ENCODE data around the gene EEF1G.

The EEF1G gene

GRCh38 chr11:62610814-62611704 is 37.4 kb upstream of the EEF1G start:
- no peak for DNase-seq (ENCODE audit: low read depth)
- H3K4me3 ChIP-seq (ENCODE audit: low read depth, low read length), result peak overlapping the region; percentile 85
- TF ChIP-seq MYC (IDR thresholded peaks at IDR 0.05; ENCODE audit: low read depth, low read length) (no peak), POLR2A (IDR thresholded peaks at IDR 0.05; ENCODE audit: extremely low read depth, insufficient read length) (no peak)
- TF ChIP-seq, protein P1, sequence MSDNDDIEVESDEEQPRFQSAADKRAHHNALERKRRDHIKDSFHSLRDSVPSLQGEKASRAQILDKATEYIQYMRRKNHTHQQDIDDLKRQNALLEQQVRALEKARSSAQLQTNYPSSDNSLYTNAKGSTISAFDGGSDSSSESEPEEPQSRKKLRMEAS (IDR thresholded peaks at IDR 0.05; ENCODE audit: low read depth, low read length), result no peak
- TF ChIP-seq, protein P2, sequence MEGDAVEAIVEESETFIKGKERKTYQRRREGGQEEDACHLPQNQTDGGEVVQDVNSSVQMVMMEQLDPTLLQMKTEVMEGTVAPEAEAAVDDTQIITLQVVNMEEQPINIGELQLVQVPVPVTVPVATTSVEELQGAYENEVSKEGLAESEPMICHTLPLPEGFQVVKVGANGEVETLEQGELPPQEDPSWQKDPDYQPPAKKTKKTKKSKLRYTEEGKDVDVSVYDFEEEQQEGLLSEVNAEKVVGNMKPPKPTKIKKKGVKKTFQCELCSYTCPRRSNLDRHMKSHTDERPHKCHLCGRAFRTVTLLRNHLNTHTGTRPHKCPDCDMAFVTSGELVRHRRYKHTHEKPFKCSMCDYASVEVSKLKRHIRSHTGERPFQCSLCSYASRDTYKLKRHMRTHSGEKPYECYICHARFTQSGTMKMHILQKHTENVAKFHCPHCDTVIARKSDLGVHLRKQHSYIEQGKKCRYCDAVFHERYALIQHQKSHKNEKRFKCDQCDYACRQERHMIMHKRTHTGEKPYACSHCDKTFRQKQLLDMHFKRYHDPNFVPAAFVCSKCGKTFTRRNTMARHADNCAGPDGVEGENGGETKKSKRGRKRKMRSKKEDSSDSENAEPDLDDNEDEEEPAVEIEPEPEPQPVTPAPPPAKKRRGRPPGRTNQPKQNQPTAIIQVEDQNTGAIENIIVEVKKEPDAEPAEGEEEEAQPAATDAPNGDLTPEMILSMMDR (IDR thresholded peaks at IDR 0.05; ENCODE audit: low read depth, low read length), result no peak

GRCh38 chr11:62610403-62610802 is 36.7 kb upstream of the EEF1G start:
- TF ChIP-seq POLR2A (IDR thresholded peaks at IDR 0.05; ENCODE audit: extremely low read depth, insufficient read length) (no peak), MYC (IDR thresholded peaks at IDR 0.05; ENCODE audit: low read depth, low read length) (no peak)
- TF ChIP-seq, protein P2 (IDR thresholded peaks at IDR 0.05; ENCODE audit: low read depth, low read length), result no peak
- TF ChIP-seq, protein P1 (IDR thresholded peaks at IDR 0.05; ENCODE audit: low read depth, low read length), result no peak
- no peak for DNase-seq (ENCODE audit: low read depth)
- no peak overlapping the region for H3K4me3 ChIP-seq (ENCODE audit: low read depth, low read length)

- H3K4me3 ChIP-seq (ENCODE audit: low read depth, low read length), result no peak overlapping the region
- TF ChIP-seq MYC (IDR thresholded peaks at IDR 0.05; ENCODE audit: low read depth, low read length), result no peak
- DNase-seq (ENCODE audit: low read depth), result no peak
Observed at GRCh38 chr11:62608776-62609175, 35.1 kb upstream of the EEF1G start.

DNA sequence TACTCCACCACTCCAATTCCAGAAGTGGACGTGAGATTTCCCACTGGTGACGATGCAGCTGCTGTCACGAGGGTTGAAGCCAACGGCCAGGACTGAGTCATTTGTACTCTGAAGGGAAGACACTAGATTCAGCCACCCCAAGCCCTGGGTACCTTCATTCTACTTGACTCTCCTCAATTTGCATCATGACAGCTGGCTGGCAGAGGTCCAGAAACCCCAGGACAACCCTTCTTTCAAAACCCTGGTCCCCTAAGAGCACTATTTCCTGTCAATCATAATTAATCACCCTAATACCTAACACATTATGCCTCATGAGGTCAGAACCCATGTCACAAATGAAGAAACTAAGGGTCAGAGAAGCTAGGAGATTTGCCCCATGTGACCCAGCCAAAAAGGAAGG is 34.0 kb upstream of the EEF1G start:
- no peak overlapping the region for H3K4me3 ChIP-seq (ENCODE audit: low read depth, low read length)
- peak; percentile 25 for DNase-seq (ENCODE audit: low read depth)
- TF ChIP-seq, protein P2 (IDR thresholded peaks at IDR 0.05; ENCODE audit: low read depth, low read length), result no peak
- TF ChIP-seq, protein P1 (IDR thresholded peaks at IDR 0.05; ENCODE audit: low read depth, low read length), result no peak
- TF ChIP-seq MYC (IDR thresholded peaks at IDR 0.05; ENCODE audit: low read depth, low read length), result no peak
- TF ChIP-seq POLR2A (IDR thresholded peaks at IDR 0.05; ENCODE audit: extremely low read depth, insufficient read length), result no peak

DNA sequence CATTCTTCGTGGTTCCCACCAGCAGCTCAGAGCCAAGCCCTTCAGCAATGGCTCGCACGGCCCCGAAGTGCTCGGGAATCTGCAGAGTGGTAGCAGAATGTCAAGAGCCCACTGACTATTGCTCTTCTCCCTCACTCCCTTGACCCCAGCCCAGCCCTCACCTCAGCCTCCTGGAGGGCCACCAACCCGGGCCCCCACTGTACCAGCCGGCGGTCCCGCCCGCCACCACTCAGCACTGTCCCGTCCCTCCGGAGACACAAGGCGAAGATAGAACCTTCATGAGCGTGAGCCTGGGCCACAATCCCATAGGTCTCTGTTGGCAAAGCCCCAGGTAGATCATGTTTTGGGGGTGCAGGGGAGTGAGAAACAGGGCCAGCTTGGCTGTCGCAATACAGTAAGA is 32.2 kb upstream of the EEF1G start:
- H3K4me3 ChIP-seq (ENCODE audit: low read depth, low read length), result no peak overlapping the region
- TF ChIP-seq, protein P1 (IDR thresholded peaks at IDR 0.05; ENCODE audit: low read depth, low read length), result no peak
- TF ChIP-seq, protein P2 (IDR thresholded peaks at IDR 0.05; ENCODE audit: low read depth, low read length), result no peak
- TF ChIP-seq POLR2A (IDR thresholded peaks at IDR 0.05; ENCODE audit: extremely low read depth, insufficient read length) (no peak), MYC (IDR thresholded peaks at IDR 0.05; ENCODE audit: low read depth, low read length) (no peak)
- no peak for DNase-seq (ENCODE audit: low read depth)

DNA sequence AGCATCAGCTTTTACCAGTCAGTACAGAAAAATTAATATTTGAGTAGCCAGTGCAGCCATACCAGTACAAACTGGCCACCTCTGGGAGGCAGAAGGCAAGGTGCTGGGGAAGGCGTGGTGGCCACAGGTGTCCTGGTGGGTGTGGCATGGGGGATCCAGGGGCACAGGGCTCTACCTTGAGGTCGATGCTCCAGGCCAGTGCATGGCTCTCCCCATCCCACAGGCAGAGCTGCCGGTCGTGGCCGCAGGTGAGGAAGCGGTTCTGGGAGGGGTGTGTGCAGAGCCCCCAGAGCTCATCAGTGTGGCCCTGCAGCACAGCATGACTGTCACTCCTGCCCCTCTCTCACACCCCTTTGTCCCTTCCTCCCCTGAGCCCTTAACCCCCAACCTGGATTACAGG is 31.8 kb upstream of the EEF1G start:
- no peak overlapping the region for H3K4me3 ChIP-seq (ENCODE audit: low read depth, low read length)
- no peak for DNase-seq (ENCODE audit: low read depth)
- TF ChIP-seq, protein P2 (IDR thresholded peaks at IDR 0.05; ENCODE audit: low read depth, low read length), result no peak
- TF ChIP-seq MYC (IDR thresholded peaks at IDR 0.05; ENCODE audit: low read depth, low read length), result no peak
- TF ChIP-seq, protein P1 (IDR thresholded peaks at IDR 0.05; ENCODE audit: low read depth, low read length), result no peak
- no peak for TF ChIP-seq POLR2A (IDR thresholded peaks at IDR 0.05; ENCODE audit: extremely low read depth, insufficient read length)
